ENCODE measurements around the gene SERPINC1. TPM values are rescaled to one million over a fixed set of nuclear protein-coding genes. Genes with fewer than 3 reads are reported as not detected.

SERPINC1 gene
- total and polyA plus RNA-seq, 2 of the 8 experiments (the other 6 are each of a cell fraction or from before 2014, with no cell fraction given): 0.08 TPM; not detected in 1

GRCh38 chr1:173889885-173890284, 27.2 kb downstream of the SERPINC1 start:
- Histone ChIP-seq H4K91ac (replicated peaks; ENCODE audit: insufficient read length, low read length) (no peak overlapping the region), H3K9me3 (ENCODE audit: insufficient read depth in 2 of 2, low read depth in 1 of 2, low read length in 1 of 2) (no peaks in the 10 kb centered on the region), H4K5ac (ENCODE audit: insufficient read length, low read depth, low read length) (no peak overlapping the region), H3K4me2 (ENCODE audit: insufficient read depth in 1 of 2, low read depth in 2 of 2, low read length in 2 of 2) (no peak overlapping the region), H3K9ac (replicated peaks in 1 of 4; ENCODE audit: extremely low read depth in 1 of 4, low read depth in 3 of 4, low read length in 3 of 4) (no peak overlapping the region), H3K4ac (replicated peaks; ENCODE audit: insufficient read length, low read depth, low read length) (no peak overlapping the region), H3K79me2 (ENCODE audit: control insufficient read depth in 1 of 2, insufficient read depth in 2 of 2, low read length in 2 of 2) (no peaks in the 10 kb centered on the region), H4K8ac (ENCODE audit: extremely low read depth, insufficient read depth, low read length) (no peak overlapping the region), H3K14ac (ENCODE audit: insufficient read length) (no peak overlapping the region), H3K27ac (ENCODE audit: low read depth, low read length) (no peak overlapping the region), H3K18ac (ENCODE audit: extremely low read depth, low read length) (no peak overlapping the region), H3K23ac (ENCODE audit: insufficient read length) (no peak overlapping the region), H3K56ac (replicated peaks; ENCODE audit: insufficient read length, low read depth, low read length) (no peak overlapping the region), H3K23me2 (ENCODE audit: low read depth, low read length) (no peaks in the 10 kb centered on the region), H4K20me1 (replicated peaks in 1 of 2; ENCODE audit: control insufficient read depth in 1 of 2, insufficient read depth in 2 of 2, low read length in 2 of 2) (no peaks in the 10 kb centered on the region), H2BK5ac (ENCODE audit: low read depth, low read length) (no peak overlapping the region), H3K27me3 (replicated peaks in 1 of 4; ENCODE audit: control insufficient read depth in 3 of 4, extremely low read depth in 1 of 4, insufficient read depth in 3 of 4, low read length in 3 of 4) (no peaks in the 10 kb centered on the region), H3K36me3 (ENCODE audit: control insufficient read depth in 2 of 4, insufficient read depth in 4 of 4, low read length in 3 of 4) (peaks cover 0 to 14% (median 5%) of the 10 kb centered on the region in 4 experiments; a peak in 4 of 8 replicates), H3K4me1 (replicated peaks in 1 of 4; ENCODE audit: control insufficient read depth in 3 of 4, insufficient read depth in 4 of 4, low read length in 3 of 4) (peaks cover 0 to 7% (median 2%) of the 10 kb centered on the region in 4 experiments; a peak in 2 of 7 replicates), H2AK5ac (ENCODE audit: low read depth, low read length) (no peak overlapping the region), H2BK20ac (ENCODE audit: low read length) (no peak overlapping the region), H3K4me3 (ENCODE audit: extremely low read depth in 1 of 4, insufficient read depth in 2 of 4, low read depth in 3 of 4, low read length in 4 of 4) (no peak overlapping the region), H2BK15ac (ENCODE audit: low read length) (no peak overlapping the region), H2AFZ (ENCODE audit: low read length) (no peak overlapping the region), H2BK120ac (replicated peaks; ENCODE audit: low read depth, low read length) (no peak overlapping the region), H2BK12ac (ENCODE audit: low read depth, low read length) (no peak overlapping the region), H3K79me1 (ENCODE audit: low read depth, low read length) (no peaks in the 10 kb centered on the region; the same call in 1 of the 2 replicates)
- no peak for FAIRE-seq
- ChIA-PET POLR2A (ENCODE audit: partially characterized antibody) (interaction anchor here (6.8 kb wide), 1 partner anchor 24 kb away, joined by 109 read pairs; the partner anchor contains the start of genes GAS5 and ZBTB37), CTCF (ENCODE audit: partially characterized antibody) (interaction anchor here (0.9 to 3.9 kb wide), 2 partner anchors 25 to 29 kb away, joined by 3 to 18 read pairs; no protein-coding TSS in a partner anchor)
- WGBS, 2 experiments (ENCODE audit: extremely low coverage in 1 of 2, insufficient coverage in 1 of 2, insufficient read length in 1 of 2, insufficient replicate concordance in 2 of 2, low coverage in 1 of 2, low lambda C conversion rate in 2 of 2, missing lambda C conversion rate in 1 of 2): 88% methylated on average over 2 of the region's 2 CpGs; no CpG with 5 or more reads in 1 of the 2 experiments
- DNase-seq (ENCODE audit: low read depth in 1 of 2, low spot score in 2 of 2): no peak
- TF ChIP-seq RBBP5 (IDR thresholded peaks at IDR 0.05; ENCODE audit: borderline replicate concordance, low read depth, low read length): no peak
- TF ChIP-seq PHF8 (conservative IDR thresholded peaks at IDR 0.05; ENCODE audit: low read depth, low read length): no peak

Measured in H1 (cell line).